Measurements from ENCODE around the gene KLK4. TPM values are rescaled to one million over a fixed set of nuclear protein-coding genes. Genes with fewer than 3 reads are reported as not detected.

The KLK4 gene
- total and polyA plus RNA-seq, 9 of the 15 experiments (the other 6 are each of a cell fraction or from before 2014, with no cell fraction given), result not detected

DNA sequence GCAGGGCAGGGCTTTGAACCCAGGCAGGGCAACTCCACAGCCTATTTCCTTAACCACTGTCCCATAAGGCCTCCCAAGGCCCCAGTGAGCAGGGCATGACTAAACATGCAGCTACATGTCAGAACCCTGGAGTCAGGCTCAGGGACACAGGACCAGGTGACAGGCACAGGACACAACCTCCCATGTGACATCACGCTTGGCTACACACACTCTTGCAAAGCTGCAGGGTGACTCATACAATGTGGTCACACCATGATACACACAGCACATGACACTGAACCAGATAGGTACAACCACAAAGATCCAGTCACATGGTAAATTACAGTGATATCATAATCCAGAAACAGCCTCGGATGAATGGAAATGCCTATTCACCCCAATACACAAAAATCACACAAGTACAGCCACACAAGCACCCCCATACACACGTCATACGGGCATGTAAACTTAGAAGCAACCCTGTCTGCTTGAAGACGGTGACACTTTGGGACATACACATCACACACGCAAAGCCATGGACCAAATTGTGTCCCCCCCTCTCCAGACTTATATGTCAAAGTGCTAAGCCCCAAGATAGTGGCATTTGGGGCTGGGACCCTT, 14.5 kb downstream of the KLK4 start (continued):
- TF ChIP-seq TBL1XR1 (IDR thresholded peaks at IDR 0.05; ENCODE audit: low read length in 2 of 2) (0 out of 4 replicates have a peak, but pooled peaks of 1 of the 2 experiments have one; percentile 25), PHTF2 (CRISPR knock-in tag; IDR thresholded peaks at IDR 0.05) (no peak), PTBP1 (IDR thresholded peaks at IDR 0.05; ENCODE audit: low read depth, low read length) (no peak), NCOA6 (IDR thresholded peaks at IDR 0.05) (no peak), ZNF134 (CRISPR knock-in tag; conservative IDR thresholded peaks at IDR 0.05) (no peak), POU5F1 (IDR thresholded peaks at IDR 0.05; ENCODE audit: borderline replicate concordance, low read depth, low read length, partially characterized antibody) (no peak), CUX1 (CRISPR knock-in tag; IDR thresholded peaks at IDR 0.05) (no peak), E2F8 (IDR thresholded peaks at IDR 0.05; ENCODE audit: low read depth, partially characterized antibody) (no peak), FOXJ2 (tag; IDR thresholded peaks at IDR 0.05) (peak; percentile 68; the same call in 1 of the 2 replicates), MNT (conservative IDR thresholded peaks at IDR 0.05) (peak; percentile 51 to 71), ZNF668 (CRISPR knock-in tag; IDR thresholded peaks at IDR 0.05) (no peak), JUND (IDR thresholded peaks at IDR 0.05; ENCODE audit: borderline replicate concordance, low read depth, low read length) (peak; percentile 98), JUND (tag; IDR thresholded peaks at IDR 0.05; ENCODE audit: borderline replicate concordance, low read depth, low read length) (peak; percentile 99)

Measured in K562 (cell line).